Measurements from ENCODE around the gene GNB1.

The GNB1 gene

DNA sequence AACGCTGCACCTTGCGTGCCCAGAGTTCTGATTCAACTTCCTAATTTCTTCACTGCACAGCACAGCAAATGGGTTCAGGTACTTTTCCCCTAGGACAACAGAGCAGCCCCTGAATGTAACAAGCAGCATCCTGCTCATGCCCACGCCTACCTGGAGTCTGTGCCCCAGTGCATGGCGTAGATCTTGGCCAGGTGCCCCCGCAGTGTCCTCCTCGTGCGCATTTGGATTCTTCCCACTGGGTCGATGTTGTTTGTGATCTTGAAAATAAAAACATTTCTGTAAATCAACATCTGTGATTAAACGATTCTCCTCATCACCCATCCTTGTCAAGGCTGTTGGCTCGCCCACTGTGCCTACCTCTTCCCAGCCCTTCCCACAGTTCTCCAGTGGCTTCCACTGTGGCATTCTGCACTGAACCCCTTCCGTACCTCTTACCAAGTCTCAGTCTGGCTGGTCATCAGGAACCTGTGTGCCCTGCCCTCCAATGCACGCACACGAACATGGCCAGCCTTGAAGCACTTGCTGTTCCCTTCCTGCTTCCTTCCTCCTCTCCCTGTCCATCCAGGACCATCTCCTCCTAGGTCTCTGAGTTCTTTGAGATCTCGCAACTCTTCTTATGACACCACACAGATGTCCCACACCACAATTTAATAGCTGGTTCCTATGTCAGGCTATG, 75.1 kb downstream of the GNB1 start:
- Histone ChIP-seq H3K79me1 (ENCODE audit: low read depth, low read length) (peaks cover 8% of the 10 kb centered on the region), H3K18ac (ENCODE audit: low read length) (no peak overlapping the region), H3K23ac (ENCODE audit: low read depth, low read length, poor library complexity) (no peak overlapping the region), H2AFZ (ENCODE audit: low read length) (no peak overlapping the region), H2BK5ac (ENCODE audit: low read length) (peak overlapping the region; percentile 54), H4K91ac (ENCODE audit: low read depth, low read length, poor library complexity) (no peak overlapping the region), H3K36me3 (replicated peaks in 1 of 2; ENCODE audit: control insufficient read depth in 2 of 2, insufficient read depth in 2 of 2, low read length in 2 of 2) (peaks cover 42 to 91% of the 10 kb centered on the region in 2 donors), H2BK120ac (ENCODE audit: low read depth, low read length) (no peak overlapping the region), H3K4me3 (ENCODE audit: low read length in 2 of 2) (peak overlapping the region in 1 of 2 donors; percentile 37), H3K27ac (replicated peaks; ENCODE audit: low read length) (no peak overlapping the region), H2AK5ac (ENCODE audit: low read depth, low read length) (no peak overlapping the region), H3K4me2 (ENCODE audit: insufficient read depth, low read length, poor library complexity, severe bottlenecking) (no peak overlapping the region), H3K9ac (ENCODE audit: low read depth, low read length, poor library complexity) (peak overlapping the region; percentile 10), H3K14ac (ENCODE audit: low read length) (no peak overlapping the region), H3K9me3 (replicated peaks in 1 of 2; ENCODE audit: control insufficient read depth in 2 of 2, insufficient read depth in 1 of 2, low read depth in 1 of 2, low read length in 2 of 2) (peaks cover 0 to 2% of the 10 kb centered on the region in 2 donors), H3K4ac (ENCODE audit: low read length) (no peak overlapping the region), H3K27me3 (ENCODE audit: control insufficient read depth in 3 of 3, insufficient read depth in 3 of 3, low read depth in 1 of 3, low read length in 3 of 3) (no peaks in the 10 kb centered on the region), H2BK15ac (ENCODE audit: low read length) (no peak overlapping the region), H2BK12ac (ENCODE audit: low read length) (no peak overlapping the region), H4K8ac (ENCODE audit: low read depth, low read length) (no peak overlapping the region), H3K4me1 (ENCODE audit: control insufficient read depth in 2 of 2, insufficient read depth in 1 of 2, low read depth in 1 of 2, low read length in 2 of 2) (peaks cover 0 to 3% of the 10 kb centered on the region in 2 donors)
- no CpG with 5 or more reads among the region's 14 CpGs for WGBS, 2 donors (ENCODE audit: extremely low coverage in 2 of 2, insufficient read length in 2 of 2, insufficient replicate concordance in 1 of 2)
- no peak for DNase-seq (ENCODE audit: low spot score)

DNA sequence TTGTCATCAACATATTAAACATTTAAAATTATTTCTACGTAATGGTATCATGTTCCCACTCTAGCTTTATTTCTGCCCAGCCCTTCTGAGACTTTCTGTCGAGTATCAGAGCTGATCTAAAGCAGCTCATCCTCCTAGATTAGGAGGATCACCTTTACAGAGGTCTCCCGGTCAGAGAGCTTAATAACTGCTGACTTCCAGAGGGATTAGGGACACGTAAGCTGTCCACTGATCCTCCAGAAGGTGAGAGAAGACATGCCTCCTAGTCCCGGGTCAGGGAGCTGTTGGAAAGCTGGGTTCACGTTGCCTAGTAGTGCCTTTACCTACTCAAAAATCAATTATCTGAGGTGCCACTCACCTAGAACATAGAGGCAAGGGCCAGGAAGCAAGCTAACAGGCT, 81.4 kb downstream of the GNB1 start:
- no peak overlapping the region for H3K9ac ChIP-seq (ENCODE audit: low read depth, low read length, poor library complexity)
- H3K23ac ChIP-seq (ENCODE audit: low read depth, low read length, poor library complexity), result no peak overlapping the region
- H3K9me3 ChIP-seq (replicated peaks in 1 of 2; ENCODE audit: control insufficient read depth in 2 of 2, insufficient read depth in 1 of 2, low read depth in 1 of 2, low read length in 2 of 2), result no peaks in the 10 kb centered on the region
- H3K27me3 ChIP-seq (ENCODE audit: control insufficient read depth in 3 of 3, insufficient read depth in 3 of 3, low read depth in 1 of 3, low read length in 3 of 3), result no peaks in the 10 kb centered on the region
- H3K4me2 ChIP-seq (ENCODE audit: insufficient read depth, low read length, poor library complexity, severe bottlenecking), result no peak overlapping the region
- no peak overlapping the region for H4K8ac ChIP-seq (ENCODE audit: low read depth, low read length)
- no peak overlapping the region for H3K27ac ChIP-seq (replicated peaks; ENCODE audit: low read length)
- H3K14ac ChIP-seq (ENCODE audit: low read length), result no peak overlapping the region
- H2AK5ac ChIP-seq (ENCODE audit: low read depth, low read length), result no peak overlapping the region
- no peak overlapping the region for H3K18ac ChIP-seq (ENCODE audit: low read length)
- no peak overlapping the region for H4K91ac ChIP-seq (ENCODE audit: low read depth, low read length, poor library complexity)
- peaks cover 37 to 93% of the 10 kb centered on the region in 2 donors for H3K36me3 ChIP-seq (replicated peaks in 1 of 2; ENCODE audit: control insufficient read depth in 2 of 2, insufficient read depth in 2 of 2, low read length in 2 of 2)
- no peak overlapping the region for H2AFZ ChIP-seq (ENCODE audit: low read length)
- peaks cover 5% of the 10 kb centered on the region for H3K79me1 ChIP-seq (ENCODE audit: low read depth, low read length)
- WGBS, 2 donors (ENCODE audit: extremely low coverage in 2 of 2, insufficient read length in 2 of 2, insufficient replicate concordance in 1 of 2), result no CpG with 5 or more reads among the region's 6 CpGs
- no peak overlapping the region for H2BK5ac ChIP-seq (ENCODE audit: low read length)
- H2BK15ac ChIP-seq (ENCODE audit: low read length), result no peak overlapping the region
- H3K4me1 ChIP-seq (ENCODE audit: control insufficient read depth in 2 of 2, insufficient read depth in 1 of 2, low read depth in 1 of 2, low read length in 2 of 2), result no peaks in the 10 kb centered on the region
- DNase-seq (ENCODE audit: low spot score), result no peak
- no peak overlapping the region for H3K4ac ChIP-seq (ENCODE audit: low read length)
- no peak overlapping the region for H3K4me3 ChIP-seq (ENCODE audit: low read length in 2 of 2)
- H2BK120ac ChIP-seq (ENCODE audit: low read depth, low read length), result no peak overlapping the region
- H2BK12ac ChIP-seq (ENCODE audit: low read length), result no peak overlapping the region

DNA sequence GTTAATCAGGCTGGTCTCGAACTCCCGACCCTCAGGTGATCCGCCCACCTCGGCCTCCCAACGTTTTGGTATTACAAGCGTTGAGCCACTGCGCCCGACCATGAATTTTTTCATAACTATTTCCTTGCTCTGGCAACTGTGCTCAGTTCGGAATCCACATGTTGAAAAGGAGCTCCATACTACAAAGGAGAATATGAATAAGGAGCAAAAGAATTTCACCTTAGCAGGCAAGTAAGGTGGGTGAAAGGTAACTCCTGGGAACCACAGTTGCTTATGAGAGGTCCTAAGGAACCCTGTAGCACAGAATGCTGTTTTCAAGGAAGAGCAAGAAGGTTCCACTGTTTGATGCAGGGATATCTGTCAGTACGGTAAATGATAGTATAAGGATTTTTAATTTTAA, 82.7 kb downstream of the GNB1 start:
- Histone ChIP-seq H2AFZ (ENCODE audit: low read length) (no peak overlapping the region), H2BK120ac (ENCODE audit: low read depth, low read length) (no peak overlapping the region), H2BK12ac (ENCODE audit: low read length) (no peak overlapping the region), H3K4me1 (ENCODE audit: control insufficient read depth in 2 of 2, insufficient read depth in 1 of 2, low read depth in 1 of 2, low read length in 2 of 2) (no peaks in the 10 kb centered on the region), H3K23ac (ENCODE audit: low read depth, low read length, poor library complexity) (no peak overlapping the region), H4K8ac (ENCODE audit: low read depth, low read length) (no peak overlapping the region), H2BK15ac (ENCODE audit: low read length) (no peak overlapping the region), H2BK5ac (ENCODE audit: low read length) (no peak overlapping the region), H3K18ac (ENCODE audit: low read length) (no peak overlapping the region), H3K4ac (ENCODE audit: low read length) (no peak overlapping the region), H2AK5ac (ENCODE audit: low read depth, low read length) (no peak overlapping the region), H3K9ac (ENCODE audit: low read depth, low read length, poor library complexity) (no peak overlapping the region), H3K14ac (ENCODE audit: low read length) (no peak overlapping the region), H3K27ac (replicated peaks; ENCODE audit: low read length) (no peak overlapping the region), H3K4me3 (ENCODE audit: low read length in 2 of 2) (no peak overlapping the region), H4K91ac (ENCODE audit: low read depth, low read length, poor library complexity) (no peak overlapping the region), H3K79me1 (ENCODE audit: low read depth, low read length) (peaks cover 4% of the 10 kb centered on the region), H3K9me3 (replicated peaks in 1 of 2; ENCODE audit: control insufficient read depth in 2 of 2, insufficient read depth in 1 of 2, low read depth in 1 of 2, low read length in 2 of 2) (no peaks in the 10 kb centered on the region), H3K27me3 (ENCODE audit: control insufficient read depth in 3 of 3, insufficient read depth in 3 of 3, low read depth in 1 of 3, low read length in 3 of 3) (no peaks in the 10 kb centered on the region), H3K4me2 (ENCODE audit: insufficient read depth, low read length, poor library complexity, severe bottlenecking) (no peak overlapping the region), H3K36me3 (replicated peaks in 1 of 2; ENCODE audit: control insufficient read depth in 2 of 2, insufficient read depth in 2 of 2, low read length in 2 of 2) (peaks cover 36 to 92% of the 10 kb centered on the region in 2 donors)
- DNase-seq (ENCODE audit: low spot score), result no peak
- no CpG with 5 or more reads among the region's 10 CpGs for WGBS, 2 donors (ENCODE audit: extremely low coverage in 2 of 2, insufficient read length in 2 of 2, insufficient replicate concordance in 1 of 2)

DNA sequence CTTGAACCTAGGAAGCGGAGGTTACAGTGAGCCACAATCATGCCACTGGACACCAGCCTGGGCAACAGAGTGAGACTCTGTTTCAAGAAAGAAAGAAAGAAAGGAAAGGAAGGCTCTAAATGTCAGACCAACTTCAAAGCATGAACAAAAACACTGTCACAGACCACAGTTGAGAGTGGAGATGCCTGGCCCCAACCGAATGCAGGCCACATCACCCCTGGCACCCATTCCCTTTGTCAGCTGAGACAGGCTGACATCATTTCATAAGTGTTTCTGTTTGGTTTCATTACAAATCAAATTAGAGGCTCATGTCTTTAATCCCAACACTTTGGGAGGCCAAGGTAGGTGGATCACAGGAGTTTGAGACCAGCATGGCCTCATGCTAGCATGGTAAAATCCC, 84.0 kb downstream of the GNB1 start:
- Histone ChIP-seq H3K18ac (ENCODE audit: low read length) (no peak overlapping the region), H3K4me3 (ENCODE audit: low read length in 2 of 2) (no peak overlapping the region), H2BK120ac (ENCODE audit: low read depth, low read length) (no peak overlapping the region), H2AK5ac (ENCODE audit: low read depth, low read length) (no peak overlapping the region), H3K27ac (replicated peaks; ENCODE audit: low read length) (no peak overlapping the region), H4K91ac (ENCODE audit: low read depth, low read length, poor library complexity) (no peak overlapping the region), H3K4me2 (ENCODE audit: insufficient read depth, low read length, poor library complexity, severe bottlenecking) (no peak overlapping the region), H3K4ac (ENCODE audit: low read length) (no peak overlapping the region), H2BK15ac (ENCODE audit: low read length) (no peak overlapping the region), H2BK5ac (ENCODE audit: low read length) (no peak overlapping the region), H2BK12ac (ENCODE audit: low read length) (no peak overlapping the region), H3K79me1 (ENCODE audit: low read depth, low read length) (peaks cover 5% of the 10 kb centered on the region), H3K27me3 (ENCODE audit: control insufficient read depth in 3 of 3, insufficient read depth in 3 of 3, low read depth in 1 of 3, low read length in 3 of 3) (no peaks in the 10 kb centered on the region), H2AFZ (ENCODE audit: low read length) (no peak overlapping the region), H3K9ac (ENCODE audit: low read depth, low read length, poor library complexity) (no peak overlapping the region), H3K23ac (ENCODE audit: low read depth, low read length, poor library complexity) (no peak overlapping the region), H3K9me3 (replicated peaks in 1 of 2; ENCODE audit: control insufficient read depth in 2 of 2, insufficient read depth in 1 of 2, low read depth in 1 of 2, low read length in 2 of 2) (no peaks in the 10 kb centered on the region), H3K4me1 (ENCODE audit: control insufficient read depth in 2 of 2, insufficient read depth in 1 of 2, low read depth in 1 of 2, low read length in 2 of 2) (peaks cover 0 to 5% of the 10 kb centered on the region in 2 donors), H3K36me3 (replicated peaks in 1 of 2; ENCODE audit: control insufficient read depth in 2 of 2, insufficient read depth in 2 of 2, low read length in 2 of 2) (peaks cover 33 to 92% of the 10 kb centered on the region in 2 donors), H4K8ac (ENCODE audit: low read depth, low read length) (no peak overlapping the region), H3K14ac (ENCODE audit: low read length) (no peak overlapping the region)
- no CpG with 5 or more reads among the region's 2 CpGs for WGBS, 2 donors (ENCODE audit: extremely low coverage in 2 of 2, insufficient read length in 2 of 2, insufficient replicate concordance in 1 of 2)
- DNase-seq (ENCODE audit: low spot score), result no peak
